ENCODE measurements around the gene NDEL1.

The NDEL1 gene

DNA sequence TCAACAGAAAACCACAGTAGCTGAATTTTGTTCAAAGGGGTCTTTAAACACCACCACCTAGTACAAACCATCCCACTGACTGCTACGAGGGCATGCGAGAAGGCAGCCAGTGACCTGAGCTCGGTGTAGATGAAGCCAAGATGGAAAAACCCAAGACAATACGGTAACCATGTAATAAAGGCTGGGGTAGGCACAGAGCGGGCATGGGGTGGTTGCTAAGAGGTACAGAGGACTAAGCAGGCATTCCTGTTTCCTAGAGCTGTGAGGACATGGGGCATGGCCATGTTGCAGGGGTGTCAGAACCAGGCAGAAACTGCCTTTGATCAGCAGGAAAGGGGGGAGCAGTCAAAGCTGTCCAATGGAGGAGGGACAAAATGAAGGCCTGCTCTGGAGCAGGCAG, 52.1 kb downstream of the NDEL1 start:
- H3K9me2 ChIP-seq (ENCODE audit: low read depth, low read length) = no peaks in the 10 kb centered on the region
- H3K4me3 ChIP-seq (ENCODE audit: low read depth, low read length, poor library complexity, severe bottlenecking) = no peak overlapping the region

DNA sequence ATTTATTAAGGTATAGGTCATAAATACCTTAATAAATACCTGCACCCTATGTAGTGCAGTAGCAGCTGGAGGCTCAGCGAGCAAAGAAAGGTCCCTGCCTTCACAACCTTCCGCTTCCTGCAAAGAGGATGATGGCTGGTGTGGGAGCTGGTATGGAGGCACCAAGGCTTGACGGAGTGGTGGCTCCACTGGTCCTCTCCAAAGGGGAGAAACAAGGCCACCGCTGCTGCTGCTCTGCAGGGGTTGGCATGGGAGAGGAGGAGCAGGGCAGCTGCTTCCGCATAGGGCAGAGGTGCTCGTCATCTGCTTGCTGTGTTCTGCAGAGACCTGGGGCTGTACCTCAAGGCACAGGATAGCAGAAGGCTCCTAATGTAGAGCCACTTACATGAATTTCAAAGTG, 52.8 kb downstream of the NDEL1 start:
- peaks cover 46% of the 10 kb centered on the region for H3K36me3 ChIP-seq (ENCODE audit: insufficient read depth, low read length)
- no peaks in the 10 kb centered on the region for H3K4me1 ChIP-seq (ENCODE audit: insufficient read depth, low read length, severe bottlenecking)
- H3K4me2 ChIP-seq (ENCODE audit: low read length) = no peak overlapping the region
- no peaks in the 10 kb centered on the region for H4K20me1 ChIP-seq (ENCODE audit: insufficient read depth, low read length)
- no peak overlapping the region for H3K9ac ChIP-seq (ENCODE audit: low read length)
- H3K27me3 ChIP-seq (ENCODE audit: insufficient read depth, low read length) = no peaks in the 10 kb centered on the region
- H3K9me2 ChIP-seq (ENCODE audit: low read depth, low read length) = no peaks in the 10 kb centered on the region
- no peaks in the 10 kb centered on the region for H3K9me3 ChIP-seq (ENCODE audit: low read length)
- no peak for TF ChIP-seq EZH2 (IDR thresholded peaks at IDR 0.05; ENCODE audit: borderline replicate concordance, low read length)
- TF ChIP-seq, protein P1, sequence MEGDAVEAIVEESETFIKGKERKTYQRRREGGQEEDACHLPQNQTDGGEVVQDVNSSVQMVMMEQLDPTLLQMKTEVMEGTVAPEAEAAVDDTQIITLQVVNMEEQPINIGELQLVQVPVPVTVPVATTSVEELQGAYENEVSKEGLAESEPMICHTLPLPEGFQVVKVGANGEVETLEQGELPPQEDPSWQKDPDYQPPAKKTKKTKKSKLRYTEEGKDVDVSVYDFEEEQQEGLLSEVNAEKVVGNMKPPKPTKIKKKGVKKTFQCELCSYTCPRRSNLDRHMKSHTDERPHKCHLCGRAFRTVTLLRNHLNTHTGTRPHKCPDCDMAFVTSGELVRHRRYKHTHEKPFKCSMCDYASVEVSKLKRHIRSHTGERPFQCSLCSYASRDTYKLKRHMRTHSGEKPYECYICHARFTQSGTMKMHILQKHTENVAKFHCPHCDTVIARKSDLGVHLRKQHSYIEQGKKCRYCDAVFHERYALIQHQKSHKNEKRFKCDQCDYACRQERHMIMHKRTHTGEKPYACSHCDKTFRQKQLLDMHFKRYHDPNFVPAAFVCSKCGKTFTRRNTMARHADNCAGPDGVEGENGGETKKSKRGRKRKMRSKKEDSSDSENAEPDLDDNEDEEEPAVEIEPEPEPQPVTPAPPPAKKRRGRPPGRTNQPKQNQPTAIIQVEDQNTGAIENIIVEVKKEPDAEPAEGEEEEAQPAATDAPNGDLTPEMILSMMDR (IDR thresholded peaks at IDR 0.05; ENCODE audit: low read length) = no peak
- H3F3A ChIP-seq (ENCODE audit: insufficient read depth, low read length) = no peaks in the 10 kb centered on the region
- H3K79me2 ChIP-seq (ENCODE audit: insufficient read depth, low read length) = no peaks in the 10 kb centered on the region
- no peak overlapping the region for H2AFZ ChIP-seq (ENCODE audit: low read length)
- H3K4me3 ChIP-seq (ENCODE audit: low read depth, low read length, poor library complexity, severe bottlenecking) = no peak overlapping the region
- no peak overlapping the region for H3K27ac ChIP-seq (ENCODE audit: low read depth, low read length, poor library complexity, severe bottlenecking)

More for the DNA sequence above, 52.1 kb downstream of the NDEL1 start:
- no peak overlapping the region for H2AFZ ChIP-seq (ENCODE audit: low read length)
- no peaks in the 10 kb centered on the region for H3F3A ChIP-seq (ENCODE audit: insufficient read depth, low read length)
- H3K4me2 ChIP-seq (ENCODE audit: low read length) = no peak overlapping the region
- peaks cover 46% of the 10 kb centered on the region for H3K36me3 ChIP-seq (ENCODE audit: insufficient read depth, low read length)
- H3K9me3 ChIP-seq (ENCODE audit: low read length) = no peaks in the 10 kb centered on the region
- no peaks in the 10 kb centered on the region for H4K20me1 ChIP-seq (ENCODE audit: insufficient read depth, low read length)
- no peak overlapping the region for H3K9ac ChIP-seq (ENCODE audit: low read length)
- H3K79me2 ChIP-seq (ENCODE audit: insufficient read depth, low read length) = no peaks in the 10 kb centered on the region
- H3K27ac ChIP-seq (ENCODE audit: low read depth, low read length, poor library complexity, severe bottlenecking) = no peak overlapping the region
- no peak for TF ChIP-seq EZH2 (IDR thresholded peaks at IDR 0.05; ENCODE audit: borderline replicate concordance, low read length)
- H3K4me1 ChIP-seq (ENCODE audit: insufficient read depth, low read length, severe bottlenecking) = no peaks in the 10 kb centered on the region
- H3K27me3 ChIP-seq (ENCODE audit: insufficient read depth, low read length) = no peaks in the 10 kb centered on the region

DNA sequence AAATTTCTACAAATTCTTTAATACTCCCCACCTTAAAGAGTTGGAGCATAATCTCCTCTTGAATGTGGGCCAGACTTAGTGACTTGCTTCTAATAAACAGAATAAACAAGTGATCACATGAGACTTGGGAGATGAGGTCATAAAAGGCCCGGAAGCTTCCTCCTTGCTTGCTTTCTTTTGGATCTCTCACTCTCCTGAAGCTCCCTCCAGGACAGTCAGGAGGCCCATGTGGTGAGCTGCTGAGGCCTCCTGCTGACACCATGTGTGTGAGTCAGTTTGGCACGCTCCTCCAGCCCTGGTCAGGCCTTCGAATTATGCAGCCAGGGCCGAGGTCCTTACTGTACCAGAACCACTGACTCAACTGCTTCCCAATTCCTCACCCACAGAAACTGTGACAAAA, 53.2 kb downstream of the NDEL1 start:
- Histone ChIP-seq H3K9me3 (ENCODE audit: low read length) (no peaks in the 10 kb centered on the region), H3K79me2 (ENCODE audit: insufficient read depth, low read length) (no peaks in the 10 kb centered on the region), H3K36me3 (ENCODE audit: insufficient read depth, low read length) (peaks cover 42% of the 10 kb centered on the region), H3K27ac (ENCODE audit: low read depth, low read length, poor library complexity, severe bottlenecking) (no peak overlapping the region), H3K4me1 (ENCODE audit: insufficient read depth, low read length, severe bottlenecking) (no peaks in the 10 kb centered on the region), H3K27me3 (ENCODE audit: insufficient read depth, low read length) (no peaks in the 10 kb centered on the region), H2AFZ (ENCODE audit: low read length) (no peak overlapping the region), H3F3A (ENCODE audit: insufficient read depth, low read length) (no peaks in the 10 kb centered on the region), H3K4me3 (ENCODE audit: low read depth, low read length, poor library complexity, severe bottlenecking) (no peak overlapping the region), H3K9ac (ENCODE audit: low read length) (no peak overlapping the region), H3K9me2 (ENCODE audit: low read depth, low read length) (no peaks in the 10 kb centered on the region), H3K4me2 (ENCODE audit: low read length) (no peak overlapping the region), H4K20me1 (ENCODE audit: insufficient read depth, low read length) (no peaks in the 10 kb centered on the region)
- TF ChIP-seq EZH2 (IDR thresholded peaks at IDR 0.05; ENCODE audit: borderline replicate concordance, low read length) = no peak
- TF ChIP-seq, protein P1 (IDR thresholded peaks at IDR 0.05; ENCODE audit: low read length) = no peak

DNA sequence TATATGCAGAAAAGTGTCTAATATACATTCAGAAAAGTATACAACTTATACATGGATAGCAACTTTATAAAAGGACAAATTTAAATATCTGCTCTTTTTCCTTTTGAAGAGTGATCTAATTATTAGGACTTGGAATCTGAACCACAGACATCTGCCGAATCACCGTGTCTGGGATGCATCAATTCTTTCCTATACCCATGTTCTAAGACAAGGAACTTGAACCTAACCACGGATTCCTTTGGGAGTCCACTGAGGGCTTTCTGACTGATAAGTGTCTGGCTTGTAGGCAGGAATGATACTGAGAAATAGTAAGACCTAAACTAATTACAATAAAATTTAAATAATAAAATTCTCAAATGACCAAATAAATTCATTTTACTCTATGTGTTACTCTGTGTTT, 54.2 kb downstream of the NDEL1 start:
- H3K9ac ChIP-seq (ENCODE audit: low read length) = no peak overlapping the region
- no peak overlapping the region for H2AFZ ChIP-seq (ENCODE audit: low read length)
- no peak for TF ChIP-seq EZH2 (IDR thresholded peaks at IDR 0.05; ENCODE audit: borderline replicate concordance, low read length)
- TF ChIP-seq, protein P1 (IDR thresholded peaks at IDR 0.05; ENCODE audit: low read length) = no peak
- H3K4me2 ChIP-seq (ENCODE audit: low read length) = no peak overlapping the region
- H3K9me2 ChIP-seq (ENCODE audit: low read depth, low read length) = no peaks in the 10 kb centered on the region
- no peaks in the 10 kb centered on the region for H3K27me3 ChIP-seq (ENCODE audit: insufficient read depth, low read length)
- H3K27ac ChIP-seq (ENCODE audit: low read depth, low read length, poor library complexity, severe bottlenecking) = no peak overlapping the region
- H3K4me1 ChIP-seq (ENCODE audit: insufficient read depth, low read length, severe bottlenecking) = no peaks in the 10 kb centered on the region
- no peak overlapping the region for H3K4me3 ChIP-seq (ENCODE audit: low read depth, low read length, poor library complexity, severe bottlenecking)
- no peaks in the 10 kb centered on the region for H3K79me2 ChIP-seq (ENCODE audit: insufficient read depth, low read length)
- H4K20me1 ChIP-seq (ENCODE audit: insufficient read depth, low read length) = no peaks in the 10 kb centered on the region
- peaks cover 34% of the 10 kb centered on the region for H3K36me3 ChIP-seq (ENCODE audit: insufficient read depth, low read length)
- no peaks in the 10 kb centered on the region for H3F3A ChIP-seq (ENCODE audit: insufficient read depth, low read length)
- H3K9me3 ChIP-seq (ENCODE audit: low read length) = no peaks in the 10 kb centered on the region
